Activated CD8-positive, alpha-beta T cell treated with anti-CD3 and anti-CD28 coated beads for 36 hours (primary cell): ENCODE measurements around the gene CYP4F8. TPM values are rescaled to one million over a fixed set of nuclear protein-coding genes. Genes with fewer than 3 reads are reported as not detected.
"Not testable (repeated sequence)": the region's sequence is repeated elsewhere in the genome, so short reads cannot be mapped to it uniquely, and the experiment has no call there.

Source experiments
- ATAC-seq: fragments of 200-7000 bp; cut with Tn5 transposase; one replicate; pipeline ENCODE4 v1.10.0; 2021; ENCODE audit warnings: mild to moderate bottlenecking, moderate library complexity
- CTCF ChIA-PET: fragments of 350-600 bp; sonication (Branson Sonifier 250); formaldehyde crosslinking; loops from one replicate; lab custom pipeline; 2021; ENCODE audit warnings: antibody characterized with exemption; lab: Charles Lee
- POLR2A ChIA-PET: fragments of 350-600 bp; sonication (Branson Sonifier 250); formaldehyde crosslinking; loops from one replicate; lab custom pipeline; 2021; ENCODE audit warnings: antibody characterized with exemption; lab: Charles Lee
- DNase-seq: peaks from one replicate; pipeline ENCODE4 v3.0.0-alpha.2; 2020
- H3K27ac Mint-ChIP-seq: one replicate; pipeline ENCODE4 v1.8.0; 2021; ENCODE audit warnings: mild to moderate bottlenecking, mixed read lengths
- H3K27me3 Mint-ChIP-seq: one replicate; pipeline ENCODE4 v1.8.0; 2021; ENCODE audit warnings: mixed read lengths
- H3K36me3 Mint-ChIP-seq: one replicate; pipeline ENCODE4 v1.8.0; 2021; ENCODE audit warnings: low read depth, mixed read lengths
- H3K4me1 Mint-ChIP-seq: one replicate; pipeline ENCODE4 v1.8.0; 2021; ENCODE audit warnings: low read depth, mixed read lengths
- H3K4me3 Mint-ChIP-seq: one replicate; pipeline ENCODE4 v1.8.0; 2021; ENCODE audit warnings: mild to moderate bottlenecking, moderate library complexity, mixed read lengths
- H3K9me3 Mint-ChIP-seq: one replicate; pipeline ENCODE4 v1.8.0; 2021; ENCODE audit warnings: mixed read lengths
- intact Hi-C: fragments of 100-400 bp; cut with micrococcal nuclease; formaldehyde crosslinking; loops from one replicate; pipeline ENCODE4 v1.10.0; 2022
- total RNA-seq, 2 experiments: library from RNA; stranded (reverse); gene quantifications; one replicate each; pipeline ENCODE4 v1.2.3, GENCODE V29; 2021
- TF ChIP-seq, protein P1 (sequence below): fragments of 200-600 bp; IDR thresholded peaks from one replicate; pipeline ENCODE4 v1.8.0; 2022; ENCODE audit warnings: antibody characterized with exemption, mild to moderate bottlenecking

CYP4F8 gene
- total RNA-seq, 2 experiments from 2014 or later: not detected

DNA sequence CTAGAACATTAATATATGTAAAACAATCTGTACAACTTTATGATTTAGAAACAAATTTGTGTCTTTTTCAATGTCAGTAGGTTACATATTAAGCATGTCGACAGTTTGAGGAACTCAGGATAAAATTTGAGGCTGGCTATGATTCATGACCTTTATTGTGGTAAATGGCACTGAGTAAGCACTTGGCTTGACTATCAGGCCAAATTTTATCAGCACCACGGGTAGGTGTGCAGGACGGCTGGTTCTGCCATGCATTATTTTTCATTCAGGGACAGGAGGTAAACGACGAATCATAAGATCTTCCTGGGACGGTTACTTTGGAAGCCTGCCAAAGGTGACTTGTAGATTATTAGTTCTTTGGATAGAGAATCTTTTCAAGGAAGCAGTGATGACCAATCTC, 19.9 kb upstream of the CYP4F8 start:
- ChIA-PET POLR2A (no interaction called here), CTCF (no interaction called here)
- H3K27ac Mint-ChIP-seq: no peak overlapping the region
- DNase-seq: no peak
- no peaks in the 10 kb centered on the region for H3K36me3 Mint-ChIP-seq
- peaks cover 30% of the 10 kb centered on the region for H3K27me3 Mint-ChIP-seq
- no peaks in the 10 kb centered on the region for H3K4me1 Mint-ChIP-seq
- TF ChIP-seq, protein P1, sequence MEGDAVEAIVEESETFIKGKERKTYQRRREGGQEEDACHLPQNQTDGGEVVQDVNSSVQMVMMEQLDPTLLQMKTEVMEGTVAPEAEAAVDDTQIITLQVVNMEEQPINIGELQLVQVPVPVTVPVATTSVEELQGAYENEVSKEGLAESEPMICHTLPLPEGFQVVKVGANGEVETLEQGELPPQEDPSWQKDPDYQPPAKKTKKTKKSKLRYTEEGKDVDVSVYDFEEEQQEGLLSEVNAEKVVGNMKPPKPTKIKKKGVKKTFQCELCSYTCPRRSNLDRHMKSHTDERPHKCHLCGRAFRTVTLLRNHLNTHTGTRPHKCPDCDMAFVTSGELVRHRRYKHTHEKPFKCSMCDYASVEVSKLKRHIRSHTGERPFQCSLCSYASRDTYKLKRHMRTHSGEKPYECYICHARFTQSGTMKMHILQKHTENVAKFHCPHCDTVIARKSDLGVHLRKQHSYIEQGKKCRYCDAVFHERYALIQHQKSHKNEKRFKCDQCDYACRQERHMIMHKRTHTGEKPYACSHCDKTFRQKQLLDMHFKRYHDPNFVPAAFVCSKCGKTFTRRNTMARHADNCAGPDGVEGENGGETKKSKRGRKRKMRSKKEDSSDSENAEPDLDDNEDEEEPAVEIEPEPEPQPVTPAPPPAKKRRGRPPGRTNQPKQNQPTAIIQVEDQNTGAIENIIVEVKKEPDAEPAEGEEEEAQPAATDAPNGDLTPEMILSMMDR: no peak
- H3K4me3 Mint-ChIP-seq: no peak overlapping the region
- H3K9me3 Mint-ChIP-seq: peaks cover 8% of the 10 kb centered on the region
- no peak for ATAC-seq
- intact Hi-C loops: no loop called here

DNA sequence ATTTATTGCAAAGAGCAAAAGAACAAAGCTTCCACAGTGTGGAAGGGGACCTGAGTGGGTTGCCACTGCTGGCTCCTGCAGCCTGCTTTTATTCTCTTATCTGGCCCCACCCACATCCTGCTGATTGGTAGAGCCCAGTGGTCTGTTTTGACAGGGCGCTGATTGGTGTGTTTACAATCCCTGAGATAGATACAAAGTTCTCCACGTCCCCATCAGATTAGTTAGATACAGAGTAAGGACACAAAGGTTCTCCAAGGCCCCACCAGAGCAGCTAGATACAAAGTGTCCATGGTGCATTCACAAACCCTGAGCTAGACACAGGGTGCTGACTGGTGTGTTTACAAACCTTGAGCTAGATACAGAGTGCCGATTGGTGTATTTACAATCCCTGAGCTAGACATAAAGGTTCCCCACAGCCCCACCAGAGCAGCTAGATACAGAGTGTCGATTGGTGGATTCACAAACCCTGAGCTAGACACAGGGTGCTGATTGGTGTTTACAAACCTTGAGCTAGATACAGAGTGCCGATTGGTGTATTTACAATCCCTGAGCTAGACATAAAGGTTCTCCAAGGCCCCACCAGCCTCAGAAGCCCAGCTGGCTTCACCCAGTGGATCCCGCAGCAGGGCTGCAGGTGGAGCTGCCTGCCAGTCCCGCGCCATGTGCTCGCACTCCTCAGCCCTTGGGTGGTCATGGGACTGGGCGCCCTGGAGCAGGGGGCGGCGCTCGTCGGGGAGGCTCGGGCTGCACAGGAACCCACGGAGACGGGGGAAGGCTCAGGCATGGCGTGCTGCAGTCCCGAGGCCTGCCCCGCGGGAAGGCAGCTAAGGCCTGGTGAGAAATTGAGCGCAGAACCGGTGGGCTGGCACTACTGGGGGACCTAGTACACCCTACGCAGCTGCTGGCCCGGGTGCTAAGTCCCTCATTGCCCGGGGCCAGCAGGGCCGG, 6.8 kb upstream of the CYP4F8 start:
- POLR2A ChIA-PET, H3K27ac Mint-ChIP-seq, H3K36me3 Mint-ChIP-seq, CTCF ChIA-PET, H3K4me1 Mint-ChIP-seq, ATAC-seq, DNase-seq, H3K4me3 Mint-ChIP-seq, intact Hi-C loops, H3K27me3 Mint-ChIP-seq, H3K9me3 Mint-ChIP-seq: not testable (repeated sequence)

DNA sequence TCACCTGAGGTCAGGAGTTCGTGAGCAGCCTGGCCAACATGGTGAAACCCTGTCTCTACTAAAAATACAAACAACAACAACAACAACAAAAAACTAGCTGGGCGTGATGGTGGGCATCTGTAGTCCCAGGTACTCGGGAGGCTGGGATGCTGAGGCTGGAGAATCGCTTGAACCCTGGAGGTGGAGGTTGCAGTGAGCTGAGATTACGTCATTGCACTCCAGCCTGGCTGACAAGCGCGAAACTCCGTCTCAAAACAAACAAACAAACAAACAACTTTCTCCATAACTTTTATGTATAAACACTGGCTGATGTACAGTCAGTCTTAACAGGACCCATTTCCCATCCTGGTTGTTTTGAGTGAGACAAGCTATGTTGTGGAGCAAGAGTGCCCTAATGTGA, 5.8 kb upstream of the CYP4F8 start:
- no peaks in the 10 kb centered on the region for H3K4me1 Mint-ChIP-seq
- H3K36me3 Mint-ChIP-seq: no peaks in the 10 kb centered on the region
- intact Hi-C loops: no loop called here
- DNase-seq (no peak), ATAC-seq (no peak)
- H3K27me3 Mint-ChIP-seq: peaks cover 2% of the 10 kb centered on the region
- no peaks in the 10 kb centered on the region for H3K9me3 Mint-ChIP-seq
- H3K27ac Mint-ChIP-seq: no peak overlapping the region
- TF ChIP-seq, protein P1: no peak
- POLR2A ChIA-PET: no interaction called here
- CTCF ChIA-PET: no interaction called here
- no peak overlapping the region for H3K4me3 Mint-ChIP-seq

- no peak for ATAC-seq
- no peaks in the 10 kb centered on the region for H3K4me1 Mint-ChIP-seq
- no peak overlapping the region for H3K27ac Mint-ChIP-seq
- peaks cover 5% of the 10 kb centered on the region for H3K27me3 Mint-ChIP-seq
- intact Hi-C loops: no loop called here
- POLR2A ChIA-PET: no interaction called here
- no peaks in the 10 kb centered on the region for H3K36me3 Mint-ChIP-seq
- H3K4me3 Mint-ChIP-seq: no peak overlapping the region
- TF ChIP-seq, protein P1: no peak
- CTCF ChIA-PET: no interaction called here
- no peak for DNase-seq
- no peaks in the 10 kb centered on the region for H3K9me3 Mint-ChIP-seq
These were observed 2.7 kb upstream of the CYP4F8 start for GRCh38 chr19:15612342-15612741.

GRCh38 chr19:15613338-15613737, 1.7 kb upstream of the CYP4F8 start:
- Mint-ChIP-seq H3K4me3 (no peak overlapping the region), H3K9me3 (no peaks in the 10 kb centered on the region), H3K36me3 (no peaks in the 10 kb centered on the region), H3K27me3 (peaks cover 11% of the 10 kb centered on the region), H3K27ac (no peak overlapping the region), H3K4me1 (no peaks in the 10 kb centered on the region)
- CTCF ChIA-PET: interaction anchor here (1.2 kb wide), 1 partner anchor 17 kb away, joined by 5 read pairs; no protein-coding TSS in a partner anchor
- TF ChIP-seq, protein P1: no peak
- DNase-seq: no peak
- no peak for ATAC-seq
- POLR2A ChIA-PET: no interaction called here
- intact Hi-C loops: no loop called here
